ENCODE results near the gene RPL27A.

The RPL27A gene

DNA sequence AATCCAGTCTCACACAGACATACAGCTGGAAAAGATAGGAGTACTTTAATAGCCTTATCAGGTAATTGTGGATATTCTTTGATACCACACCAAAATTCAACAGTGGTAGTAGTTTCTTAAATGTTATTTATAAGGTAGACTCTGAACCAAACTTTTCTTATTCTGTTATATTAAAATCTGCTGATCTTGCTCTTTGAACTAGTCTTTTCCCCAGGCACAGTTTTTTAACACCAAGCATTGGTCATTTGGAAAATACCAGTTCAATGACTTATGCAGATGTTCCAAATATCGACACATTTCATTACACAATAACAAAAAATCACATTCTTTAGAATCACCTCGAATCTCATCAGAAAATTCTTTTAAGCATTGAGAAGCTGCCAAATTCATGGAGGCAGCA, 7.7 kb upstream of the RPL27A start:
- no peak for DNase-seq (ENCODE audit: low read depth in 2 of 2)

GRCh38 chr11:8676458-8676857, 6.1 kb upstream of the RPL27A start:
- DNase-seq (ENCODE audit: low read depth in 2 of 2): no peak

DNA sequence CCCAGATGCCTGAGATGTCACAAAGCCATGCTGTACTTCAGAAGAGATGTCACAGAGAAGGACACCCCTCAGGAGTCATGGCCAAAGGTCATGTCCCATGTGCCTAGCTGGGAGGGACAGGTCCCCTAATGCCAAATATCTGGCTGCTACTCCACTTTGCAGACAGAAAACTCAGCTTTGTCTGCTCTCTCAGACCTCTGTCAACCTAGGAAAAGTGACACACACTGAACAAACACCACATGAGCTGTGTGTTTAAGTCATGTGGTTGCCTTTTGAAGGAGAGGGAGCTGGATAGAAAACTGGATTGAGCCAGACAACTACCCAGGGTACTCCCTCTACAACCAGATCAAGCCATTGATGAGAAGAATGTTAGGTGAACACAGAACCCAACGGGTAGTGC, 3.6 kb upstream of the RPL27A start:
- DNase-seq (ENCODE audit: low read depth in 2 of 2): no peak

DNA sequence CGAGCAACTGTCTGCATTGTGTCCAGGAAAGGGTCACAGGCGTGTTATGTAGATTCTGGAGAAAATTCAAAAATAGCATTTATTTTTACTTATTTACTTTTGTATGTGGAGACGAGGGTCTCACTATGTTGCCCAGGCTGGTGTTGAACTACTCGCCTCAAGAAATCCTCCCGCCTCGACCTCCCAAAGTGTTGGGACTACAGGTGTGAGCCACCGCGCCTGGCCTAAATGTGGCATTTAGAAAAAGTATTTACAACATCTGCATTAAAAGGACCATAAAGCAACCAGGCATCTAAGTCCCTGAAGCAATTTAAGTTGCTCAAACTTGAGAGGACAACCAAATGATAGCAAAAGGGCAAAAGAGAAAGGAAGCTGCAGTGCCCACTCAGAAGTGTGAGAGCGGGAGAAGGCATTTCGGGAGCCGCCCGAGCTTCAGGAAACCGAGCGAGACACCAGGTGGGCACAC, 722 bp upstream of the RPL27A start:
- no peak for DNase-seq (ENCODE audit: low read depth in 2 of 2)

DNA sequence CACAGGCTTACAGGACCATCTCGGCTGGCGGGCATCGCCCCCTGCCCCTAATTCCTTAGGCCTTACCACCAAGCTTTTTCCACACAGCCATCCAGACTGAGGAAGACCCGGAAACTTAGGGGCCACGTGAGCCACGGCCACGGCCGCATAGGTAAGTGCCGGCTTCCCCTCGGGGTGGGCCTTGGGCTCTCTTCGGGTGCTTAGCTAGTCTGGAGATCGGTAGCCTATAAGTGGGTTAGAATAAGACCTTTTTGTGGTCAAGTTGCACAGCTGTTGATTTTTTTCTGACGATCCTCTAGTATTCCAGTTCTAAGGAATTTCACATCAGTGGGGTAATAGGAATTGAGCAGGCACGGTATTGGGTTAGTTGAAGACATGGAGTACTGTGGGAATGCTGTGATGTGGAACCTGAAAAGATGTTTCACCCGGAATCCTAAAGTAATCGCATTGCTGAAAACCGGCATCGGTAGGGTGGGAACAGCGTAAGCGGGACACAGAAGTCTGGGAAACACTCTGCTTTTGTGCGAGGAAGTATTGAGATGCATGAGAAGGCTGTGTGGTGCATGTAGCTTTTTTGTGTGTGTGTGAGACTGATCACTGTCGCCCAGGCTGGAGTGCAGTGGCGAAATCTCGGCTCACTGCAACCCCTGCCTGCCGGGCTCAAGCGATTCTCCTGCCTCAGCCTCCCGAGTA, 669 bp downstream of the RPL27A start:
- no peak for DNase-seq (ENCODE audit: low read depth in 2 of 2)

DNA sequence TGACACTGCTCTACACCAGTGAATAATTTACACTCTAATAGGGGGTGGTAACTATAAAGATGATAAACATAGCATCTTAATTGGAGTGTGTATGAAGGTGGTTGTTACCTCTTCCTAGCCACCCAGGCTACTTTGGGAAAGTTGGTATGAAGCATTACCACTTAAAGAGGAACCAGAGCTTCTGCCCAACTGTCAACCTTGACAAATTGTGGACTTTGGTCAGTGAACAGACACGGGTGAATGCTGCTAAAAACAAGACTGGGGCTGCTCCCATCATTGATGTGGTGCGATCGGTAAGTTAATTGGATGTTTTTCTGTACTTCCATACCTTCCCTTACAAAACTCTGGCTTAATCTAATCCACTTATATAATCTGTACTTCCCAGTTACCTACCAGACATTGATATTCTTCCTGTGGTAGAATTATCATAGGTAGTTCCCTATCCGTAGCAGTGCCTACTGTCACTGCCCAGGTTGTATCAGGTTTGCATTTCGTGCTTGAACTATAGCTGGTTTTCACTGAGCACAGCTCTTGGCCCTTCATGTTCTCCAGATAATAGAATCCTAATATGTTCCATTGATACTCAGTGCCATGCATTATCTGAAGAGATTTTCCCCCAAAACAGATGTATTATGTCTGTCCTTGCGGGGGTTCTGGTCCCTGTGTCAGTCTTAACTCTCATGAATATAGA, 2.2 kb downstream of the RPL27A start:
- no peak for DNase-seq (ENCODE audit: low read depth in 2 of 2)

GRCh38 chr11:8685306-8685705, 2.7 kb downstream of the RPL27A start:
- no peak for DNase-seq (ENCODE audit: low read depth in 2 of 2)

DNA sequence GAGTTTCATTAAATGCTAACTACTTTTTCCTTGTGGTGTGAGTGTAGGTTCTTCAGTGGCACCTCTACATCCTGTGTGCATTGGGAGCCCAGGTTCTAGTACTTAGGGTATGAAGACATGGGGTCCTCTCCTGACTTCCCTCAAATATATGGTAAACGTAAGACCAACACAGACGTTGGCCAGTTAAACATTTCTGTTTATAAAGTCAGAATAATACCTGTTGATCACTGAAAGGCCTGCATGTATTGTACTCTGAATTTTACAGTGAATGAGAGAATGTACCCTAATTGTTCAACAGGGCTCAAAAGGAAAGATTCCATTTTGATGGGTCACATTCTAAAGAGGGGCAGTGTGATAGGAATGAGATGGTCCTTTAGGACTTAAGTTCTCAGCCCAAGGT, 3.2 kb downstream of the RPL27A start:
- DNase-seq (ENCODE audit: low read depth in 2 of 2): no peak

DNA sequence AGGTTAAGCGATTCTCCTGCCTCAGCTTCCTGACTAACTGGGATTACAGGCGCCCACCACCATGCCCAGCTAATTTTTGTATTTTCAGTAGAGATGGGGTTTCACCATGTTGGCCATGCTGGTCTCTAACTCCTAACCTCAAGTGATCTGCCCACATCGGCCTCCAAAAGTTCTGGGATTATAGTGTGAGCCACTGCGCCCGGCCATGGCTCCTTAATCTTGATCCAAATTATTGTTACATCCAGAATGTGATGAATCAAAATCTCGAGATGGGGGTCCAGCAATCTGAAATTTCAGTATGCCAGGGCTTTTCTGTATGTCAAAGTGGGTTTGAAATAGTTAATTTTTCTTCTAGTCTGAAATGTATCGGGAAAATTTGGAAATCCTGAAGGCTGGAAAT, 3.7 kb downstream of the RPL27A start:
- no peak for DNase-seq (ENCODE audit: low read depth in 2 of 2)

- peak; percentile 69 to 79 for DNase-seq (ENCODE audit: low read depth in 2 of 2)
Observed at GRCh38 chr11:8688414-8689362, 6.1 kb downstream of the RPL27A start.

GRCh38 chr11:8689726-8690255, 7.2 kb downstream of the RPL27A start:
- no peak for DNase-seq (ENCODE audit: low read depth in 2 of 2)

- DNase-seq (ENCODE audit: low read depth in 2 of 2): no peak
Observed at GRCh38 chr11:8690374-8691342, 8.1 kb downstream of the RPL27A start.

DNA sequence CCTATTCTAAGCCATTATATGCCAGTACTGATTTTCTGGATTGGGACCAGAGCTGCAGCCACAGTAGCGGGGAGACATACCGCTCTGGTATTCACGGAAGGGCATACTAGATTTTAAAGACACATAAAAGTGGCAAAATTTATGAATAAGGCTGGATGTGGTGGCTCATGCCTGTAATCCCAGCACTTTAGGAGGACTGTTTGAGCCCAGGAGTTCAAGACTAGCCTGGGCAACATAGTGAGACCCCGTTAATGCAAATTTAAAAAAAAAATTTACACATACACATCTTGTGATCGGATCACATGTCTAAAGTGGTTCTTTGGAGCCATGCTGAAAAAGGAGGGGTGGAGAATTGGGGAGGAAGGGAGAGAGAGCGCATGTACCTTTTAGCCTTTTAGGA, 9.0 kb downstream of the RPL27A start:
- DNase-seq (ENCODE audit: low read depth in 2 of 2): no peak

DNA sequence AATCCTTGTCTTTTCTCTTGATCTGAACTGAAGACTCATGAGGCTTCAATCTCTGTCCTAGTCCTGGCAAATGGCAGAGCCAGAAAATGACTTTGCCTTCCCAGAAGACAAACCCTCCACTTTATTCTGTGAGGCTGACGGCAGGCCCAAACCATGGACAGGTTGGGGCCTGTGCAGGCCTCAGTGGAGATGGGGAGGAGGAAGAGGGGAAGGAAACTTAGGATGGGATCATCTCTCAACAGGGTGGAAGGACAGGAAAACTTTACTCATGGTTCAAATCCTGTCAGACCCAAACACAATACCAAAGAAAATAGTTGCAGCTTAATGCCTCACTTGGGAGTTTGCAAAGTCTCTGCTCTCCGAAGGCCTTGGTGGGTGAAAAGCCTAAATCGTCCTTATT, 9.8 kb downstream of the RPL27A start:
- no peak for DNase-seq (ENCODE audit: low read depth in 2 of 2)

- no peak for DNase-seq (ENCODE audit: low read depth in 2 of 2)
Observed at GRCh38 chr11:8693010-8693551, 10.5 kb downstream of the RPL27A start.

- no peak for DNase-seq (ENCODE audit: low read depth in 2 of 2)
Observed at GRCh38 chr11:8693555-8693954, 11.0 kb downstream of the RPL27A start.

- no peak for DNase-seq (ENCODE audit: low read depth in 2 of 2)
Observed at GRCh38 chr11:8694137-8694536, 11.5 kb downstream of the RPL27A start.

- DNase-seq (ENCODE audit: low read depth in 2 of 2): no peak
Observed at GRCh38 chr11:8697054-8697453, 14.5 kb downstream of the RPL27A start.

GRCh38 chr11:8698379-8698851, 15.8 kb downstream of the RPL27A start:
- no peak for DNase-seq (ENCODE audit: low read depth in 2 of 2)

GRCh38 chr11:8698917-8699441, 16.4 kb downstream of the RPL27A start:
- no peak for DNase-seq (ENCODE audit: low read depth in 2 of 2)

Measured in stimulated activated CD8-positive, alpha-beta memory T cell treated with anti-CD3 and anti-CD28 coated beads, Interleukin-7, amount 100 ng/mL, for 1 hour (primary cell).